Measurements from ENCODE around the gene SNX6. TPM values are rescaled to one million over a fixed set of nuclear protein-coding genes. Genes with fewer than 3 reads are reported as not detected.
A peak's percentile ranks its signal among the peaks of the same experiment; 100 is the strongest.

The SNX6 gene
- polyA plus RNA-seq, 3 donors: 46.7 to 115 (median 114) TPM

DNA sequence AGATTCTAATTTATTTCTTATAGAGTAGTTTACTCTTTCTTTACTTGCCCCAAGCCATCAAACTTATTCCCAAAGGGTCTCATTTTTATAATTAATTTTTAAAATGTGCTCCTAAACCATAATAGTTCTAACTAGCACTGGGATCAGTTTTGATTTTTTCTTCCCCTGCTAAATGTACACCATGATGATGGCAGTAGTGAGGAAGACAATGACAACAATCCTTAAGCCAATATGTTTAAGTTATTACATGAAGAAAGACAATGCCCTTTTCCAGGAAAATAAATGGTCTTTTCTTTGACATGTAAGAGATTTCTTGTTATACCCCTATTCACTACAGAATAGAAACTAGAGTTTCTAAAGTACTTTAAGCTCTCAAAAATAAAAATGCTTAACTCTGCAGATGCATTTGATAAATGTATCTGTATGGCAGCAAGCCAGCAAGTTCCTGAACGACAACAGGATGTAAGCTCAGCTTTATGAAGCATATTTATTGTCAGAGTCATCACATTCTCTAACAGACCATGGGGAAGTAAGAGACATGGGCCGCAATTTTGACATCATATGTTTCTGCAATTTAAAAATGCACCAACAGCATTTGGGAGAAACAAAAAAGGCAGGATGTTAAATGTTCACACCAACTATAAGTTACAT lies 36.0 kb upstream of the SNX6 start:
- WGBS (ENCODE audit: insufficient coverage): no CpG with 5 or more reads among the region's 2 CpGs

DNA sequence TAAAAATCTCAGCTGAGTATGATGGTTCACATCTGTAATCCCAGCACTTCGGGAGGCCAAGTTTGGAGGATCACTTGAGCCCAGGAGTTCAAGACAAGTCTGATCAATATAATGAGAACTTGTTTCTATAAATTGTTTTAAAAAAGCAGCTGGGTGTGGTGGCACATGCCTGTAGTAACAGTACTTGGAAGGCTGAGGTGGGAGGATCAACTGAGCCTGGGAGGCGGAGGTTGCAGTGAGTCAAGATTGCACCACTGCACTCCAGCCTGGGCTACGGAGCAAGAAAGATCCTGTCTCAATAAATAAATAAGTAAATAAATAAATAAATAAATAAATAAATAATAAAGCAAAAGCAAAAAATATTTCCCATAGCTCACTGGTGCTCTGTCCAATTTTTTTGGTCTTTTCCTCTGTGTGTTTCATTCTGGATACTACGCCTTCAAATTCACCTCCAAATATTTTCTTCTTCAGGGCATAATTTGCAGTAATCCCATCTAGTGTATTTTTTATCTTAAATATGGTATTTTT lies 32.7 kb upstream of the SNX6 start:
- Mint-ChIP-seq H3K36me3 (no peaks in the 10 kb centered on the region), H3K27me3 (ENCODE audit: low read depth in 3 of 3) (peaks cover 0 to 3% (median 0%) of the 10 kb centered on the region in 3 donors), H3K4me3 (no peak overlapping the region), H3K4me1 (peaks cover 6% of the 10 kb centered on the region), H3K9me3 (peaks cover 2 to 8% (median 6%) of the 10 kb centered on the region in 7 donors), H3K27ac (peak overlapping the region in 1 of 7 donors; percentile 45)
- H4K20me1 ChIP-seq (ENCODE audit: insufficient read depth, low read length): no peaks in the 10 kb centered on the region
- TF ChIP-seq, protein P1, sequence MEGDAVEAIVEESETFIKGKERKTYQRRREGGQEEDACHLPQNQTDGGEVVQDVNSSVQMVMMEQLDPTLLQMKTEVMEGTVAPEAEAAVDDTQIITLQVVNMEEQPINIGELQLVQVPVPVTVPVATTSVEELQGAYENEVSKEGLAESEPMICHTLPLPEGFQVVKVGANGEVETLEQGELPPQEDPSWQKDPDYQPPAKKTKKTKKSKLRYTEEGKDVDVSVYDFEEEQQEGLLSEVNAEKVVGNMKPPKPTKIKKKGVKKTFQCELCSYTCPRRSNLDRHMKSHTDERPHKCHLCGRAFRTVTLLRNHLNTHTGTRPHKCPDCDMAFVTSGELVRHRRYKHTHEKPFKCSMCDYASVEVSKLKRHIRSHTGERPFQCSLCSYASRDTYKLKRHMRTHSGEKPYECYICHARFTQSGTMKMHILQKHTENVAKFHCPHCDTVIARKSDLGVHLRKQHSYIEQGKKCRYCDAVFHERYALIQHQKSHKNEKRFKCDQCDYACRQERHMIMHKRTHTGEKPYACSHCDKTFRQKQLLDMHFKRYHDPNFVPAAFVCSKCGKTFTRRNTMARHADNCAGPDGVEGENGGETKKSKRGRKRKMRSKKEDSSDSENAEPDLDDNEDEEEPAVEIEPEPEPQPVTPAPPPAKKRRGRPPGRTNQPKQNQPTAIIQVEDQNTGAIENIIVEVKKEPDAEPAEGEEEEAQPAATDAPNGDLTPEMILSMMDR (IDR thresholded peaks at IDR 0.05): no peak
- WGBS (ENCODE audit: insufficient coverage): no CpG with 5 or more reads among the region's 4 CpGs
- H3K27ac ChIP-seq (ENCODE audit: low read depth in 1 of 2, low read length in 2 of 2): no peak overlapping the region
- H3K9me3 ChIP-seq (replicated peaks in 1 of 2; ENCODE audit: control insufficient read depth in 1 of 2, insufficient read depth in 1 of 2, low read length in 2 of 2): peaks cover 0 to 3% of the 10 kb centered on the region in 2 donors
- intact Hi-C loops (cut with micrococcal nuclease): no loop called here
- H3K4me1 ChIP-seq (ENCODE audit: control insufficient read depth in 1 of 2, insufficient read depth in 2 of 2, low read length in 2 of 2): peaks cover 0 to 8% of the 10 kb centered on the region in 2 donors
- H3K27me3 ChIP-seq (ENCODE audit: control insufficient read depth in 2 of 2, insufficient read depth in 2 of 2, low read length in 2 of 2): no peaks in the 10 kb centered on the region
- no peak for DNase-seq
- H3K79me2 ChIP-seq (ENCODE audit: insufficient read depth, low read length): no peaks in the 10 kb centered on the region
- H3K9ac ChIP-seq (ENCODE audit: insufficient read depth, low read length, poor library complexity, severe bottlenecking): no peak overlapping the region
- no peak overlapping the region for H2AFZ ChIP-seq (ENCODE audit: insufficient read depth, low read depth, low read length, poor library complexity, severe bottlenecking)
- H3K4me2 ChIP-seq (replicated peaks; ENCODE audit: extremely low read depth, low read length, poor library complexity, severe bottlenecking): no peak overlapping the region
- no peaks in the 10 kb centered on the region for H3K36me3 ChIP-seq (replicated peaks in 1 of 2; ENCODE audit: control insufficient read depth in 1 of 2, insufficient read depth in 2 of 2, low read length in 2 of 2)
- no peak overlapping the region for H3K4me3 ChIP-seq (replicated peaks in 1 of 3; ENCODE audit: low read depth in 2 of 3, low read length in 3 of 3)

More for the DNA sequence above, 36.0 kb upstream of the SNX6 start:
- Mint-ChIP-seq H3K4me3 (no peak overlapping the region), H3K27ac (no peak overlapping the region), H3K9me3 (peaks cover 2 to 8% (median 3%) of the 10 kb centered on the region in 7 donors), H3K4me1 (peaks cover 8% of the 10 kb centered on the region), H3K27me3 (ENCODE audit: low read depth in 3 of 3) (no peaks in the 10 kb centered on the region), H3K36me3 (no peaks in the 10 kb centered on the region)
- Histone ChIP-seq H3K27ac (ENCODE audit: low read depth in 1 of 2, low read length in 2 of 2) (no peak overlapping the region), H3K79me2 (ENCODE audit: insufficient read depth, low read length) (no peaks in the 10 kb centered on the region), H3K9me3 (replicated peaks in 1 of 2; ENCODE audit: control insufficient read depth in 1 of 2, insufficient read depth in 1 of 2, low read length in 2 of 2) (peaks cover 0 to 3% of the 10 kb centered on the region in 2 donors), H3K27me3 (ENCODE audit: control insufficient read depth in 2 of 2, insufficient read depth in 2 of 2, low read length in 2 of 2) (no peaks in the 10 kb centered on the region), H2AFZ (ENCODE audit: insufficient read depth, low read depth, low read length, poor library complexity, severe bottlenecking) (no peak overlapping the region), H3K4me3 (replicated peaks in 1 of 3; ENCODE audit: low read depth in 2 of 3, low read length in 3 of 3) (no peak overlapping the region), H4K20me1 (ENCODE audit: insufficient read depth, low read length) (no peaks in the 10 kb centered on the region), H3K9ac (ENCODE audit: insufficient read depth, low read length, poor library complexity, severe bottlenecking) (no peak overlapping the region), H3K36me3 (replicated peaks in 1 of 2; ENCODE audit: control insufficient read depth in 1 of 2, insufficient read depth in 2 of 2, low read length in 2 of 2) (no peaks in the 10 kb centered on the region), H3K4me2 (replicated peaks; ENCODE audit: extremely low read depth, low read length, poor library complexity, severe bottlenecking) (no peak overlapping the region), H3K4me1 (ENCODE audit: control insufficient read depth in 1 of 2, insufficient read depth in 2 of 2, low read length in 2 of 2) (peaks cover 0 to 14% of the 10 kb centered on the region in 2 donors)
- TF ChIP-seq, protein P1 (IDR thresholded peaks at IDR 0.05): no peak
- intact Hi-C loops (cut with micrococcal nuclease): no loop called here
- peak; percentile 10 to 25 (median 13) for DNase-seq
